GM12891 (cell line): Measurements from ENCODE around the gene TRAFD1.

Experiments
- POLR2A ChIP-seq: IDR thresholded peaks from 2 replicates; pipeline ENCODE4 v1.6.1; 2011; ENCODE audit warnings: low read depth, low read length, control low read depth
- POLR2AphosphoS5 ChIP-seq: IDR thresholded peaks from 2 replicates; pipeline ENCODE4 v1.6.1; 2011; ENCODE audit warnings: low read depth, low read length, control low read depth
- TAF1 ChIP-seq: IDR thresholded peaks from 2 replicates; pipeline ENCODE4 v1.6.1; 2011; ENCODE audit warnings: low read depth, low read length, control low read depth

DNA sequence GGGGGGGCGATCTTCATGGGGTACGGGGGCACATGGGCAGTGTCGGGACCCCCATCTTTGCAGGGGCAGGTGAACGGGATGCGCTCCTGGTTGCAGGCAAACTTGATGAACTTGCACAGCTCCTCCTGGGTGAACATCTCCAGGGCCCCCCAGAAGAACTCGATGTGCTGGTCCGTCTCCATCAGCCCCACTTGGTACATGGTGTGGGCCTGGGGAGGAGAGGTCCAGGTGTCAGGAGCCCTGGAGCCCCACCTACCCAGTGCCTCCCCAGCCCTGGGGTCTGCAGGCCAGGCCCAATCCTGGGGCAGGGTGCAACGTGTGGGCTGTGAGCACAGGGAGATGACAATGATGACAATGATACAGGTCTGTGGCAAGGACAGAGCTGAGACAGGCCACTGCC is 37.7 kb downstream of the TRAFD1 start:
- no peak for TF ChIP-seq POLR2A
- no peak for TF ChIP-seq POLR2AphosphoS5
- no peak for TF ChIP-seq TAF1
